GM23248 (cell line): Measurements from ENCODE around the gene GRID2. TPM values are rescaled to one million over a fixed set of nuclear protein-coding genes. Genes with fewer than 3 reads are reported as not detected.

Source experiments
- DNase-seq: peaks from one replicate; pipeline ENCODE4 v3.0.0-alpha.2; 2015
- H2AFZ ChIP-seq: fragments of 200-600 bp; sonication (generic); 2 replicates; pipeline ENCODE4 v1.6.1; 2016; ENCODE audit warnings: antibody characterized with exemption
- H3F3A ChIP-seq: fragments of 200-600 bp; sonication (generic); 2 replicates; pipeline ENCODE4 v1.6.1; 2016; ENCODE audit warnings: mild to moderate bottlenecking, antibody characterized with exemption, mixed run types; ENCODE audit not compliant: insufficient read depth
- H3K27ac ChIP-seq: fragments of 200-600 bp; sonication (generic); 2 replicates; pipeline ENCODE4 v1.5.1; 2016; ENCODE audit warnings: mild to moderate bottlenecking
- H3K27me3 ChIP-seq: fragments of 200-600 bp; sonication (generic); replicated peaks from 2 replicates; pipeline ENCODE4 v1.6.1; 2016; ENCODE audit warnings: mild to moderate bottlenecking; ENCODE audit not compliant: insufficient read depth
- H3K36me3 ChIP-seq: fragments of 200-600 bp; sonication (generic); 2 replicates; pipeline ENCODE4 v1.6.1; 2016; ENCODE audit warnings: low read depth, mild to moderate bottlenecking
- H3K4me1 ChIP-seq: fragments of 200-600 bp; sonication (generic); 2 replicates; pipeline ENCODE4 v1.6.1; 2016; ENCODE audit warnings: mild to moderate bottlenecking; ENCODE audit not compliant: insufficient read depth
- H3K4me2 ChIP-seq: fragments of 200-600 bp; sonication (generic); one replicate; pipeline ENCODE4 v1.6.1; 2016; ENCODE audit warnings: mild to moderate bottlenecking; ENCODE audit not compliant: unreplicated experiment
- H3K4me3 ChIP-seq: fragments of 200-600 bp; sonication (generic); 2 replicates; pipeline ENCODE4 v1.5.1; 2016; ENCODE audit warnings: mild to moderate bottlenecking
- H3K79me2 ChIP-seq: fragments of 200-600 bp; sonication (generic); 2 replicates; pipeline ENCODE4 v1.6.1; 2016; ENCODE audit warnings: mild to moderate bottlenecking; ENCODE audit not compliant: insufficient read depth
- H3K9ac ChIP-seq: fragments of 200-600 bp; sonication (generic); 2 replicates; pipeline ENCODE4 v1.6.1; 2016; ENCODE audit warnings: mild to moderate bottlenecking
- H3K9me2 ChIP-seq: fragments of 200-600 bp; sonication (generic); 2 replicates; pipeline ENCODE4 v1.6.1; 2016; ENCODE audit warnings: mixed run types, mild to moderate bottlenecking, moderate library complexity; ENCODE audit not compliant: insufficient read depth
- H3K9me3 ChIP-seq: fragments of 200-600 bp; sonication (generic); one replicate; pipeline ENCODE4 v1.6.1; 2017; ENCODE audit warnings: low read depth
- H4K20me1 ChIP-seq: fragments of 200-600 bp; sonication (generic); 2 replicates; pipeline ENCODE4 v1.6.0; 2016; ENCODE audit not compliant: insufficient read depth
- EZH2 ChIP-seq: fragments of 200-600 bp; sonication (generic); IDR thresholded peaks from 2 replicates; pipeline ENCODE4 v1.6.1; 2018; ENCODE audit warnings: antibody characterized with exemption, mild to moderate bottlenecking; ENCODE audit not compliant: insufficient read depth, poor library complexity, severe bottlenecking
- EZH2phosphoT487 ChIP-seq: fragments of 200-600 bp; sonication (generic); IDR thresholded peaks from 2 replicates; pipeline ENCODE4 v1.6.1; 2018; ENCODE audit warnings: antibody characterized with exemption, moderate library complexity, mild to moderate bottlenecking, low read depth; ENCODE audit not compliant: insufficient read depth
- WGBS, 2 experiments: methylation state at CpG; one replicate each; pipeline ENCODE4 v1.1.6; 2015 to 2017; ENCODE audit warnings: low lambda C conversion rate in 2 of 2, low coverage in 1 of 2; ENCODE audit errors: missing lambda C conversion rate in 2 of 2; 5-methylcytosine and 5-hydroxymethylcytosine counted together
- in situ Hi-C: fragments of 300-500 bp; cut with MboI; formaldehyde crosslinking; loops from 2 replicates; pipeline ENCODE4 v1.15.0; 2020
- polyA plus RNA-seq: library from polyadenylated mRNA; unstranded; fragments of >200 nt; fragmentation: Nextera tagmentation; extraction: Ambion mirVana; gene quantifications from 2 replicates; pipeline ENCODE4 v1.2.1, GENCODE V29; 2016
- total RNA-seq: library from RNA; depleted of rRNA; stranded (reverse); fragments of >200 nt; shearing (Covaris generic); gene quantifications from 2 replicates; pipeline ENCODE4 v1.2.3, GENCODE V29; 2014

The GRID2 gene
- total and polyA plus RNA-seq, 2 experiments from 2014 or later: not detected

DNA sequence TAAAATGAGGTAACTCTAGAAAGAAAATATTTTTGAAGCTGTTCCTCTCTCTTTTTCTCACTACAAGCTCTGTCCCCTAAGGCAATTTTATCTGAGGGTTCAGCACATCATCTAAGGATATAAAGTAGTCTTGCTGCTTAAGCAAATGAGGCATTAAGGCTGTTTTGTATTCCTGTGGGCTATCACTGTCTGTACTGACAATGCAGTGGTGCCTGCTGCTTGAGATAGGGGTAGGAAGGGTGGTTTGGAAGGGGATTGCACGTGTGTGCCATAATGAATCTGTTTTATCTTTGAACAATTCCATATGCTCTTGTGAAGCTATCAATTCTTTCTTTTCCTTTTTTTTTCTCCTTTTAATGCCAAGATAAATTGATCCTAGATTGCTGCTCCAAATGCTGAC, 1396.8 kb downstream of the GRID2 start:
- no peak for DNase-seq
- in situ Hi-C loops: no loop called here
- no peaks in the 10 kb centered on the region for H4K20me1 ChIP-seq
- TF ChIP-seq EZH2: no peak
- no peak for TF ChIP-seq EZH2phosphoT487
- H3K36me3 ChIP-seq: no peaks in the 10 kb centered on the region
- H3K27ac ChIP-seq: no peak overlapping the region
- H3K27me3 ChIP-seq: no peaks in the 10 kb centered on the region
- H3K4me3 ChIP-seq: no peak overlapping the region
- WGBS, 2 experiments: 18 to 40% methylated on average over 1 of the region's 1 CpG
- no peaks in the 10 kb centered on the region for H3F3A ChIP-seq
- no peak overlapping the region for H3K4me2 ChIP-seq
- H3K9ac ChIP-seq: no peak overlapping the region
- H2AFZ ChIP-seq: no peak overlapping the region
- no peaks in the 10 kb centered on the region for H3K9me3 ChIP-seq
- H3K4me1 ChIP-seq: no peaks in the 10 kb centered on the region
- no peaks in the 10 kb centered on the region for H3K79me2 ChIP-seq
- no peaks in the 10 kb centered on the region for H3K9me2 ChIP-seq

DNA sequence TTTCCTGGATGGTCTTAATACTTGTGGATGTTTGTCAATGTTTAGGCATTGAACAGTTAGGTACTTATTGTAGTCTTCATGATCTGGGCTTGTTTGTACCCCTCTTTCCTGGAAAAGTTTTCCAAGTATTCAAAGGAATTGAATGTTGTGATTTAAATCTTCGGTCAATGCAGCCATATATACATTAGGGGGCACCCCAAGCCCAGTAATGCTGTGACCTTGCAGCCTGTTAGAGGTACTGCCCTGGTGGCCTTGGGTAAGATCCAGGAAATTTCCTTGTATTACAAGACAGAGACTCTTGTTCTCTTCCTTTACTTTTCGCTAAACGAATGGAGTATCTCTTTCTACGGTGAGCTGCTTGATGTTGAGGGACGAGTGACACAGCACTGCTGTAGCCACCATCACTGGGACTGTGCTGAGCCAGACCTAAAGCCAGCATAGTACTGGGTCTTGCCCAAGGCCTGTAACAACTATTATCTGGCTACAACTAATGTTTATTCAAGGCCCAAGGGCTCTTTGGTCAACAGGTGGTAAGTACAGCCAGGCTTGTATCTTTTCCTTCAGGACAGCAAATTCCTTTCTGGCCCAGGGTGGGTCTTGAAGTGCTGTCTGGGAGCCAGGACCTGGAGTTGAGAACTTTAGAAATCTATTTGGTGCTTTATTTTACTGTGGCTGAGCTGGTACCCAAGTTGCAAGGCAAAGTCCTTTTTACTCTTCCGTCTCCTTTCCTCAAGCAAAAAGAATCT, 1406.5 kb downstream of the GRID2 start:
- 45 to 47% methylated on average over 6 of the region's 6 CpGs for WGBS, 2 experiments
- H2AFZ ChIP-seq: no peak overlapping the region
- no peaks in the 10 kb centered on the region for H3K36me3 ChIP-seq
- H3K9ac ChIP-seq: no peak overlapping the region
- no peak overlapping the region for H3K4me3 ChIP-seq
- no peaks in the 10 kb centered on the region for H4K20me1 ChIP-seq
- no peaks in the 10 kb centered on the region for H3K9me3 ChIP-seq
- H3K4me2 ChIP-seq: no peak overlapping the region
- H3F3A ChIP-seq: no peaks in the 10 kb centered on the region
- in situ Hi-C loops: no loop called here
- H3K9me2 ChIP-seq: no peaks in the 10 kb centered on the region
- DNase-seq: no peak
- H3K79me2 ChIP-seq: no peaks in the 10 kb centered on the region
- no peaks in the 10 kb centered on the region for H3K4me1 ChIP-seq
- no peak for TF ChIP-seq EZH2phosphoT487
- H3K27ac ChIP-seq: no peak overlapping the region
- no peaks in the 10 kb centered on the region for H3K27me3 ChIP-seq

- no peak overlapping the region for H3K27ac ChIP-seq
- H3K4me2 ChIP-seq: no peak overlapping the region
- no peaks in the 10 kb centered on the region for H3K36me3 ChIP-seq
- no peak overlapping the region for H2AFZ ChIP-seq
- in situ Hi-C loops: no loop called here
- H3K9me3 ChIP-seq: no peaks in the 10 kb centered on the region
- H3K9me2 ChIP-seq: no peaks in the 10 kb centered on the region
- 36 to 39% methylated on average over 2 of the region's 2 CpGs for WGBS, 2 experiments
- DNase-seq: no peak
- H4K20me1 ChIP-seq: no peaks in the 10 kb centered on the region
- H3K4me1 ChIP-seq: no peaks in the 10 kb centered on the region
- no peaks in the 10 kb centered on the region for H3K79me2 ChIP-seq
- H3K9ac ChIP-seq: no peak overlapping the region
- H3K27me3 ChIP-seq: no peaks in the 10 kb centered on the region
- TF ChIP-seq EZH2phosphoT487: no peak
- H3K4me3 ChIP-seq: no peak overlapping the region
- no peaks in the 10 kb centered on the region for H3F3A ChIP-seq
Measured at GRCh38 chr4:93710847-93711430, 1407.2 kb downstream of the GRID2 start.

- Histone ChIP-seq H3K4me1 (no peaks in the 10 kb centered on the region), H3K4me2 (no peak overlapping the region), H3K27ac (no peak overlapping the region), H3K9me3 (no peaks in the 10 kb centered on the region), H3K9me2 (no peaks in the 10 kb centered on the region), H3K79me2 (no peaks in the 10 kb centered on the region), H3K36me3 (no peaks in the 10 kb centered on the region), H3F3A (no peaks in the 10 kb centered on the region), H3K9ac (no peak overlapping the region), H3K4me3 (no peak overlapping the region), H2AFZ (no peak overlapping the region), H4K20me1 (no peaks in the 10 kb centered on the region), H3K27me3 (no peaks in the 10 kb centered on the region)
- WGBS, 2 experiments: 30 to 38% methylated on average over 1 of the region's 1 CpG
- no peak for DNase-seq
- in situ Hi-C loops: no loop called here
- TF ChIP-seq EZH2 (no peak), EZH2phosphoT487 (no peak)
Measured at GRCh38 chr4:93718233-93718632, 1414.5 kb downstream of the GRID2 start.
